ENCODE results near the gene SYNGR4. TPM values are rescaled to one million over a fixed set of nuclear protein-coding genes. Genes with fewer than 3 reads are reported as not detected.

The SYNGR4 gene
- total and polyA plus RNA-seq, 11 donors, result not detected

GRCh38 chr19:48319647-48320541 lies 44.3 kb upstream of the SYNGR4 start:
- Histone ChIP-seq H3K4me1 (peaks cover 0 to 44% (median 20%) of the 10 kb centered on the region in 12 donors), H3K27ac (peak overlapping the region in 10 of 12 donors; percentile 34 to 100 (median 98)), H3K27me3 (no peaks in the 10 kb centered on the region), H3K4me3 (no peak overlapping the region), H3K9me3 (no peaks in the 10 kb centered on the region), H3K36me3 (no peaks in the 10 kb centered on the region)
- intact Hi-C loops (cut with DNase I), result loop anchor here in 9 of 10 donors (1.0 to 10.0 kb wide), 9 partner anchors 13 to 267 kb away; partner anchors contain the start of genes SYNGR4 (in 3 of the 9), TMEM143 (in 3 of the 9), KDELR1 (in 2 of the 9) and GRIN2D (in 1 of the 9)
- DNase-seq (peak; percentile 79 to 91 (median 83)), ATAC-seq (peak; percentile 34 to 60 (median 48))
- 31 to 39% (median 38%) methylated on average over 13 to 16 of the region's 16 CpGs for WGBS, 4 donors
- TF ChIP-seq, protein P1, sequence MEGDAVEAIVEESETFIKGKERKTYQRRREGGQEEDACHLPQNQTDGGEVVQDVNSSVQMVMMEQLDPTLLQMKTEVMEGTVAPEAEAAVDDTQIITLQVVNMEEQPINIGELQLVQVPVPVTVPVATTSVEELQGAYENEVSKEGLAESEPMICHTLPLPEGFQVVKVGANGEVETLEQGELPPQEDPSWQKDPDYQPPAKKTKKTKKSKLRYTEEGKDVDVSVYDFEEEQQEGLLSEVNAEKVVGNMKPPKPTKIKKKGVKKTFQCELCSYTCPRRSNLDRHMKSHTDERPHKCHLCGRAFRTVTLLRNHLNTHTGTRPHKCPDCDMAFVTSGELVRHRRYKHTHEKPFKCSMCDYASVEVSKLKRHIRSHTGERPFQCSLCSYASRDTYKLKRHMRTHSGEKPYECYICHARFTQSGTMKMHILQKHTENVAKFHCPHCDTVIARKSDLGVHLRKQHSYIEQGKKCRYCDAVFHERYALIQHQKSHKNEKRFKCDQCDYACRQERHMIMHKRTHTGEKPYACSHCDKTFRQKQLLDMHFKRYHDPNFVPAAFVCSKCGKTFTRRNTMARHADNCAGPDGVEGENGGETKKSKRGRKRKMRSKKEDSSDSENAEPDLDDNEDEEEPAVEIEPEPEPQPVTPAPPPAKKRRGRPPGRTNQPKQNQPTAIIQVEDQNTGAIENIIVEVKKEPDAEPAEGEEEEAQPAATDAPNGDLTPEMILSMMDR (IDR thresholded peaks at IDR 0.05), result peak; percentile 78 to 90 (median 86)
- no peak for TF ChIP-seq POLR2A (IDR thresholded peaks at IDR 0.05)

GRCh38 chr19:48321372-48321621 lies 42.9 kb upstream of the SYNGR4 start:
- no peak for TF ChIP-seq POLR2A (IDR thresholded peaks at IDR 0.05)
- TF ChIP-seq, protein P1 (IDR thresholded peaks at IDR 0.05), result no peak
- intact Hi-C loops (cut with DNase I), result loop anchor here in 6 of 10 donors (1.0 to 10.0 kb wide), 9 partner anchors 12 to 266 kb away; partner anchors contain the start of genes SYNGR4 (in 3 of the 6), TMEM143 (in 3 of the 6), KDELR1 (in 2 of the 6) and GRIN2D (in 1 of the 6)
- peak overlapping the region; percentile 30 to 77 (median 60) for H3K4me3 ChIP-seq
- H3K4me1 ChIP-seq, result peaks cover 0 to 54% (median 28%) of the 10 kb centered on the region in 12 donors
- DNase-seq (peak; percentile 96 to 99 (median 98)), ATAC-seq (peak; percentile 80 to 87 (median 82))
- H3K36me3 ChIP-seq, result no peaks in the 10 kb centered on the region
- H3K27ac ChIP-seq, result peak overlapping the region; percentile 79 to 100 (median 98)
- 1 to 2% (median 2%) methylated on average over 22 of the region's 22 CpGs for WGBS, 4 donors
- H3K9me3 ChIP-seq, result no peaks in the 10 kb centered on the region
- no peaks in the 10 kb centered on the region for H3K27me3 ChIP-seq

DNA sequence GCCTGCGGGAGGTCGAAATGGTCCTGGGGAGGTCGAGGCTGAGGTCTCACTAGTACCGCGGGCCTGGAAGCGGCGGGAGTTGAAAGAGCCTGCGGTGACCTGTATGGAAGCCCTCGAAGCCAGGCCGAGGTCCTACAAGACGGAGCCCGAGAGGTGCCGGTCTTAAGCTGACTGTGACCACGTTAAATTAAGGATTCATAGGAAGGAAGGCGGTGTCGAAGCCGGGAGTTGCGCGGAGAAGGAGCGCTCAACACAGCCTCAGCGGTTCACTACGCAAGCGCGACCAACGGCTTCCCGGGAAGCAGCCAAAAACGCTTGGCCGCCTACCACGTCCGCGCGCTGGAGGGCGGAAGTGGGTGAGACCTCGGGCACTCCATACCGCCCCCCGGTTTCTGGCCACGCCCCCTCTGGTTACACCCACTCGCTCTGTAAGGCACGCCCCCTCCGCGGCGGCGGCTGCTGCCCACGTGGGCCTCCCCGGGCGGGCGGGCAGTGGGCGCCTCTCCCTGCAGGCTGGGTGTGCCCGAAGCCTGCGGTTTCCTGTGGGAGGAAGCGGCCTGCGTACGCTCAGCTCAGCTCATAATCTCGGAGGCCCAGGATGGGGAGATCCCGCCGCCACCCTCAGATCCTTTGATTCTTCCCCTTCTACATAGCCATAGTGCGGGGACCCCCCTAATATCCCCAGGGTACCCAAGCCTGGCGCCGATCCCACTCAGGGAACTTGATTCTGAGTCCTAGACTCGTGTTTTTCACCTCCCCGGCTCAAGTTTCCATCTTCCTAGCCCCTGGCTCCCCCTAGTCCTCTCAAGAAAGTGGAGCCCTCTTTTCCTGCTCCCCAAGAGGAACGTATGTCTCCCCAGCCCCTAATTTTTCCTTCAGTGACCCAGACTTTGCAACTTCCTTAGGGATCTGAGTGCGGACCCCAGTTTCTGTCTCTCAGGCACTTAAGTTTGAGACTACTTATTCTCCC lies 42.3 kb upstream of the SYNGR4 start:
- Histone ChIP-seq H3K4me1 (peaks cover 0 to 60% (median 33%) of the 10 kb centered on the region in 12 donors), H3K4me3 (peak overlapping the region; percentile 30 to 77 (median 60)), H3K36me3 (no peaks in the 10 kb centered on the region), H3K27ac (peak overlapping the region; percentile 79 to 100 (median 98)), H3K9me3 (no peaks in the 10 kb centered on the region), H3K27me3 (no peaks in the 10 kb centered on the region)
- intact Hi-C loops (cut with DNase I), result loop anchor here in 6 of 10 donors (1.0 to 10.0 kb wide), 9 partner anchors 11 to 265 kb away; partner anchors contain the start of genes SYNGR4 (in 3 of the 6), TMEM143 (in 3 of the 6), KDELR1 (in 2 of the 6) and GRIN2D (in 1 of the 6)
- TF ChIP-seq POLR2A (IDR thresholded peaks at IDR 0.05), result peak in 1 of 2 donors; percentile 86
- TF ChIP-seq, protein P1 (IDR thresholded peaks at IDR 0.05), result peak in 8 of 12 donors; percentile 12 to 45 (median 20)
- WGBS, 4 donors, result 2 to 4% (median 3%) methylated on average over 27 to 63 of the region's 63 CpGs
- peak; percentile 99 to 100 (median 99) for DNase-seq
- peak; percentile 89 to 93 (median 92) for ATAC-seq

All from heart left ventricle (tissue), 16 donors.